Measurements from ENCODE around the gene HOMER1.

DNA sequence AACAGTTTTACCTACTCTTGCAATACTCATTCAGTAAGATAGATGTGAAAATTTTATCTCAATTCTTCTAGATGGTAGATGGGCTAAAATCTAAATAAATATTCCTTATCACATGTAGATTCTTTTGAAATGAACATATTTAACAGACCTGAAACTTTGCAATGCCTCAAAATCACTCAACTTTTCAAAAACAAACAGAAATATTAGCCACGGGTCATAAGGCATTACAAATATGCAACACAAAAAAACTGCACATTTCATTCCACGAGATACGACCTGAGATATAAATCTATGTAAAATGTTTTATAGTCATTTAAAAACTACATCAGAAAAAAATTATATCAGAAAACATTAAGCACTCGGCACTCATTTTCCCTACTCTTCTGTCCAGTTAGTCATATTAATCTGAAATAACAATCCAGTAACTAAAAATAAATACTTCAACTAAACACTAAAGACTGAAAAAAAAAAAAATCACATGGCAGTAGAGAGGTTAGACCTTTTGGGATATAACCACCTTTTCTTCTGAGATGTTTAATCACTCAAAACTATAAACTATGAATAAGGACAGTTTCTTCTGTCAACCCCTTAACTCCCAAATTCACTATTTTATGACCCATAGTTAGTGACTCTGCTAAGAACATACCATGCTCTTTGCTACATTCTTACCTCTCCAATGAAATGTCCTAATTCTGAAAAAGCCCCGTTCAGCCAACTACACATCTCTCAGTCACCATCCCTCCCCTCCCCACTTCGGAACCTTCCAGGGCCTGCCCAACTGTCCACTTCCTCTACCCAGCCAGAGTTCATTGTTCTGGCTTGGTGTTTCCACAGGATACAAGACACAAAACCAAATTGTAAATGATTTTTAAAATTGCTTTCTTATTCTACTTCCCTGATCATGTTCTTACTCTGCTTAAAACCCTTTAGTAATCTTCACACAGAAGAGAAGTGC lies 6.4 kb downstream of the HOMER1 start:
- TF ChIP-seq, protein P1, sequence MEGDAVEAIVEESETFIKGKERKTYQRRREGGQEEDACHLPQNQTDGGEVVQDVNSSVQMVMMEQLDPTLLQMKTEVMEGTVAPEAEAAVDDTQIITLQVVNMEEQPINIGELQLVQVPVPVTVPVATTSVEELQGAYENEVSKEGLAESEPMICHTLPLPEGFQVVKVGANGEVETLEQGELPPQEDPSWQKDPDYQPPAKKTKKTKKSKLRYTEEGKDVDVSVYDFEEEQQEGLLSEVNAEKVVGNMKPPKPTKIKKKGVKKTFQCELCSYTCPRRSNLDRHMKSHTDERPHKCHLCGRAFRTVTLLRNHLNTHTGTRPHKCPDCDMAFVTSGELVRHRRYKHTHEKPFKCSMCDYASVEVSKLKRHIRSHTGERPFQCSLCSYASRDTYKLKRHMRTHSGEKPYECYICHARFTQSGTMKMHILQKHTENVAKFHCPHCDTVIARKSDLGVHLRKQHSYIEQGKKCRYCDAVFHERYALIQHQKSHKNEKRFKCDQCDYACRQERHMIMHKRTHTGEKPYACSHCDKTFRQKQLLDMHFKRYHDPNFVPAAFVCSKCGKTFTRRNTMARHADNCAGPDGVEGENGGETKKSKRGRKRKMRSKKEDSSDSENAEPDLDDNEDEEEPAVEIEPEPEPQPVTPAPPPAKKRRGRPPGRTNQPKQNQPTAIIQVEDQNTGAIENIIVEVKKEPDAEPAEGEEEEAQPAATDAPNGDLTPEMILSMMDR (IDR thresholded peaks at IDR 0.05): no peak
- TF ChIP-seq EZH2 (IDR thresholded peaks at IDR 0.05): no peak
